Activated CD4-positive, alpha-beta T cell treated with anti-CD3 and anti-CD28 coated beads for 48 hours (primary cell): Measurements from ENCODE around the gene FMN2.

Source experiments
- DNase-seq: peaks from one replicate; pipeline ENCODE4 v3.0.0-alpha.2; 2020

FMN2 gene

GRCh38 chr1:240091614-240092300 lies at the start of gene FMN2:
FMN2 (plus strand) TSS chr1:240091883; CDS start chr1:240092110, 227 bp downstream.
- peak; percentile 10 for DNase-seq

DNA sequence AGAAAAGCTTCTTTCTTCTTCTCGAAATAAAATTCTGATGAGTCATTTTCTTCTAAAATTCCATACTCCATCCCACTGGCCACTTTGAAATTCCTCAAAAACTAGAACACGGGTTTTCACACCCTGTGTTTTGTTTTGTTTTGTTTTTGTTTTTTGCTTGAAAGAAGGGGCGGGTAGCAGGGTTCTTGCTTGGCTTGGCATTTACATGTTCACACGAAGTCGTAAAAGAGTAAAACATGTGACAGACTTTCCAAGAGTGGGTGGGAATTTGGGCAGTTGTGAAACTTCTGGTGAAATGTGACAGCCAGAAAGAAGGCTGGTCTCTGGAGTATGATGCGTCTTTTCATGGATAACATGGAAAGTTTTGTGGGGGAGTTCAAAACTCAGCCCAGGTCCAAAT lies 47.1 kb upstream of the FMN2 start:
- DNase-seq = no peak

- no peak for DNase-seq
Measured at GRCh38 chr1:240046000-240046399, 45.7 kb upstream of the FMN2 start.

- DNase-seq = no peak
Measured at GRCh38 chr1:240054109-240054701, 37.5 kb upstream of the FMN2 start.

DNA sequence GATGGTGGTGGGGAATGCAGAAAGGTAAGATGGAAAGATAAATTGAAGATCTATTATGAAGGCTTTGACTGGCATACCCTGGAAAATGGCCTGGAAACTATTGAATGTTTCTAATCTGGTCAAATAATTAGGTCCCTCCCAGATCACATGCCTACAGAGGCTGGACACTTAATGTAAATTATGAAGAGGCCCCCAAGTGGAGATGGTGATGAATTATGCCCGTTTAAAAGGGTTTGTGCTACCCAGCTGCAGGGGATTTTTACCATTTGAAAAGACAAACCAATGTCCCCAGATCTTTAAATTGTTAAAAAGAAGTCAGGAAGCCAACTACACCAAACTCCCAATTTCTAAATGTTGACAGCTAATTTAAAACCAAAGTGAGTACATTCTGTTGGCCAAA lies 35.7 kb upstream of the FMN2 start:
- DNase-seq = no peak

- no peak for DNase-seq
Measured at GRCh38 chr1:240056350-240056749, 35.3 kb upstream of the FMN2 start.

DNA sequence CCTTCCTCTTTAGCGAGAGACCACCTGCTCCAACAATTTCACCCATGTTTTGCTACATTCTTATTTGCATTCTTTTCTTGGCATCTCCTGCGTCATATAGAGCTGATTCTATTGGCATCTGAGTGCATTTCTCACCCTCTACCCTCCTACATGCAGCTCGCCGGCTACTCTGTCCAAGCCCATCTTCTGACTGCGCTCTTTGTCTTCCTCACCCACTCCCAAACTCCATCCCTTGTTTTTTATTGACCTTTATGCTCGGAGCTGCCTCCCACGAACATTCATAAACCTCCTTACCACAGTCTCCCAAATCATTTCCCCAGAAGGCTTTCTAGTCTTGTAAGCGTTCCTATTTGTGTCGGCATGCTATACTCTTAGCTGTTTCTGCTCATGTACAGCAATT lies 33.6 kb upstream of the FMN2 start:
- DNase-seq = no peak

DNA sequence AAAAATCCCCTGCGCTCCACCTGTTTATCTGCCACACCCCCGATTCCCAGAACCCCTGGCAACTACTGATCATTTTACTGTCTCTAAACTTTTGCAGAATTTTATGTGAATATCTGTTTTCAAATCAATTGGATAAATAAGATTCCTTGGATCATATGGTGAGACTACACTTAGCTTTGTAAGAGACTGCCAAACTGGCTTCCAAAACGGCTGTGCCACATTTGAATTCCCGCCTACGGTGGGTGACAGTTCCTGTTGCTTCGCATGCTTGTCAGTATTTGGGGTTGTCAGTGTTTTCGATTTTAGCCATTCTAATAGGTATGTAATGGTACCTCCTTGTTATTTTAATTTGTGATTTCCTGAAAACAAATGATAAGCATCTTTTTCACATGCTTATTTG lies 22.7 kb upstream of the FMN2 start:
- DNase-seq = no peak

DNA sequence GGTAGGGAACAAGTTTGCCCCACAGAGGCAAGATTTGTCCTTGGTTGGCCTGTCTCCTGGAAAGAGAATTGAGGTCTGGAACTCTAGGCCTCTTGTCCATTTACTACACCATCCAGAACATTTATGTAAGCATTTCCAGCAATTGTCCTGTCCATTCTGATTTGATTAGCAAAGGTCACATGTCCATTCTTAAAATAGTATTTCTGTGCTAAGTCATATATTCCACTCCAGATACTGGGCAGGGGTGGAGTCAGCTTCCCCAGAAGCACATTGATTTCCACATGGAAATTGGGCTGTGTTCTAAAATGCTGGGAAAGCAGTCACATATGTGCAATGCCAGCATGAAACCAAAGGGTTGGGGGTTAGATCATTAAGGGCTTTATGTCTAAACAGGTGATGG lies 21.5 kb upstream of the FMN2 start:
- no peak for DNase-seq

GRCh38 chr1:240073097-240073496 lies 18.6 kb upstream of the FMN2 start:
- no peak for DNase-seq

DNA sequence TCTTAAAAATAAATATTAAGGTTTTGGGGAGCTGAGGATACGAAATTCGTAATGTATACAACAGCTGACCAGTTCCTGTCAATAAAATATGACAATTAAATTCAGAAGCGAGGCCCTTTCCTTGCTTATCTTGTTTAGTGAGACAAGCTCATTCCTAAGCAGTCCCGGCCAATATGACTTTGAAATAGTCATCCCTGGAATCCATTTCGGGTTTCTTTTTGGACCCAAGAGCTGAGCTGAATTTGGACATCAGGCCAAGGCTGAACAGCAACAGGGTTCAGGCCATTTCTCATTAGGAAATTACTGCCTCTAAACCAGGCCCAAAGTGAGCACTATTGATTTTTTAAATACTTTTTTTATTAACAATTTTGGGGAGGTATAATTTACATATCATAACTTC lies 17.3 kb upstream of the FMN2 start:
- no peak for DNase-seq

DNA sequence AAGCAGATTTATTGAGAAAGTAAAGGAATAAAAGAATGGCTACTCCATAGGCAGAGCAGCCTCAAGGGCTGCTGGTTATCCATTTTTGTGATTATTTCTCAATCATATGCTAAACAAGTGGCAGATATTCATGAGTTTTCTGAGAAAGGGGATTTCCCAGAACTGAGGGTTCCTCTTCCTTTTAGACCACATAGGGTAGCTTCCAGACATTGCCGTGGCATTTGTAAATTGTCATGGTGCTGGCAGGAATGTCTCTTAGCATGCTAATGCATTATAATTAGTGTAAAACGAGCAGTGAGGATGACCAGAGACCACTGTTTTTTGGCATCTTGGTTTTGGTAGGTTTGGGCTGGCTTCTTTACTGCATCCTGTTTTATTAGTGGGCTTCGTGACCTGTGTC lies 16.8 kb upstream of the FMN2 start:
- DNase-seq = no peak

DNA sequence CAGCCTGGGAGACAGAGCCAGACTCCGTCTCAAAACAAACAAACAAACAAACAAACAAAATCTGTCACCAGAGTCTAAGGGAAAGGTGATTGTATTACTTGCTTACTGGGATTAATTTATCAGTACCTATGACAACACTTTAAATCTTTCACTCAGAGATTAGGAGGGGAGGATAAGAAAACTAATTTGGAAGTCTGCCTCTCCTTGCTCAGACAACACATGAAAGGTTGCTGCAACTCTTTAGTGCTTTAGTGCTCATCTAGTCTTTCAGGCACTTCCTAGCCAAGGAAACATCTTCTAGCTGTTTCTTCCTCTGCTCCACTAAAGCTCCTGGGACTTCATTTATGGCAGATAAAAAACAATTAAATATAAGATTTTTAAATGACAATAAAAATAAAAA lies 7.3 kb upstream of the FMN2 start:
- no peak for DNase-seq

DNA sequence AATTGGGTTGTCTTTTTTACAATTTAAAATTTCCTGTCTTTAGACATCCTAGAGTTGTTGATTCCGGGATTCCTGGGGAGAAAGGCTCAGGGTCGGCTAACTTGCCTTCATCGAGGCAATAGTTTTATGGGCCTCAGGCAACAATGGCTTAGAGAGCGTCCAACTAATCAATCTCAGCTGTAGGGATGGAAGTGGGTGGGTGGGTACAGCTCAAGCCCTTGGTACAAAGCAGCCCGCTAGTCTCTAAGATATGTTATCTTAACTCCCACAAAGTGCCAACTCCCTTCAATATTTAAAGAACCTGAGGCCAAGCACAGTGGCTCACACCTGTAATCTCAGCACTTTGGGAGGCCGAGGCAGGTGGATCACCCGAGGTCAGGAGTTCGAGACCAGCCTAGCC lies 6.9 kb upstream of the FMN2 start:
- DNase-seq = no peak

- DNase-seq = no peak
Measured at GRCh38 chr1:240086726-240087125, 5.0 kb upstream of the FMN2 start.

DNA sequence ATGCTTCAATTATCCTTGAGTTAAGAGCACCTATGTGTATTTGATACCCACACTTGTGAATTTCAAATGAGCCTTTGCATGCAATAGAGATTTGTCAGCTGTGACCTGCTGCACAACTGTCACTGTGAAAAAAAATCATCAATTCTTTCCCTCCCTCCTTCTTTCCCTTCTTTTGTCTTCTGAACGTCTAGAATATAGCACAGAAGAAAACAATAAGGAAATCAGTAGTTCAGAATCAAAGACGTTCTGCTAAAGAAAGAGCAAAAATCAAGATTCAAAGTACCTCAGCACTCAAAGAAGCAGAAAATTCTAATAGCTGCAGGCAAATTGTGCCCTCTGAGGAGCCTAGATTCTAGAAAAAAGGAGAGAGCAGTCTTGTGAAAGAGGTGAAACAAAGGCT lies 1.7 kb upstream of the FMN2 start:
- DNase-seq = no peak

- DNase-seq = no peak
Measured at GRCh38 chr1:240090957-240091600, 604 bp upstream of the FMN2 start.

GRCh38 chr1:240092301-240093119 lies 827 bp downstream of the FMN2 start:
- DNase-seq = peak; percentile 7

DNA sequence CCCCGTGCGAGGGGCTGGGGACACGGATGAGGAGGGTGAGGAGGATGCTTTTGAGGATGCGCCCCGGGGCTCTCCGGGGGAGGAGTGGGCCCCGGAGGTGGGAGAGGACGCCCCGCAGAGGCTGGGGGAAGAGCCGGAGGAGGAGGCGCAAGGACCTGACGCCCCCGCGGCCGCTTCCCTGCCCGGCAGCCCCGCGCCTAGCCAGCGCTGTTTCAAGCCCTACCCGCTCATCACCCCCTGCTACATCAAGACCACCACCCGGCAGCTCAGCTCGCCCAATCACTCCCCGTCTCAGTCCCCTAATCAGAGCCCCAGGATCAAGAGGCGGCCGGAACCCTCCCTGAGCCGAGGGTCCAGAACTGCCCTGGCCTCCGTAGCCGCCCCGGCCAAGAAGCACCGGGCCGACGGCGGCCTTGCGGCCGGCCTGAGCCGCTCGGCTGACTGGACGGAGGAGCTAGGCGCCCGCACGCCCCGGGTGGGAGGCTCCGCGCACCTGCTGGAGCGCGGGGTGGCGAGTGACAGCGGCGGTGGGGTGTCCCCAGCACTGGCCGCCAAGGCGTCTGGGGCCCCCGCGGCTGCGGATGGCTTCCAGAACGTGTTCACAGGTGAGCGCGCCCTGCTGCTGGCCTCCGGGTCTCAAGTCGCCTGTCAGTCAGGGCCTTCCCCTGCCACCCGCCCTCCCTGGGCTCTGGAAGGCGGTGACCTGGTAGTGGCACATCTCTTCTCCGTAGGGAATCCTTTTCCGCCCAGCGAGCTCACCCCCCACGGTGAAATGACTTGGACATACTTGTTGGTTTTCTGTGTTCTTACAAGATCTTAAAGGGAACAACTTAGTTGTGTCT lies 1.7 kb downstream of the FMN2 start:
- no peak for DNase-seq

GRCh38 chr1:240094041-240094722 lies 2.5 kb downstream of the FMN2 start:
- DNase-seq = no peak

DNA sequence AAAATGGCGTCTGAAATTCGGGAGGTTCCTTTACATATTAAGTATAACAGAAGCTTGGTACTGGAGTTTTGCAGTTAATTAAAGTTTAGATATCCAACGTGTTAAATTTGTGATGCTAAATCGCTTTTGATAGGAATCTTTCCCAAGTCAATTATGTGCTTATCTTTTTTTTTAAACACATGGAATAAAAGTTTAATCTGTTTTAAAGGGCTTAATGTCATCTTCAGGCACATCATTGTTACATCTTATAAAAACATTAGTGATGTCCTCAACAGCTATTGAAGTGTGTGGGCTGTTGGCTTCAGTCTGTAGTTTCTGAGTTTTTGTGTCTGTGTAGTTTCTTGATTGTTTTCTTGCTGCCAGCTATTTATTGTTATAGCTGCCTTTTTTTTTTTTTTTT lies 5.3 kb downstream of the FMN2 start:
- no peak for DNase-seq

- no peak for DNase-seq
Measured at GRCh38 chr1:240098534-240098933, 6.9 kb downstream of the FMN2 start.
